Ramos (cell line): Measurements from ENCODE around the gene PIGW.

Experiments
- in situ Hi-C: fragments of 300-500 bp; cut with MboI; formaldehyde crosslinking; loops from one replicate; pipeline ENCODE4 v1.14.3; 2022; ENCODE audit warnings: low sequenced_read_pairs; ENCODE audit not compliant: unreplicated experiment

Gene PIGW

GRCh38 chr17:36544307-36545076 lies 9.7 kb downstream of the PIGW start, which contains the start of gene GGNBP2:
Gene GGNBP2, plus strand, starts transcription at chr17:36544919. Its CDS starts 806 bp downstream, at chr17:36545725.
- in situ Hi-C loops: no loop called here

GRCh38 chr17:36545077-36545464 lies 10.3 kb downstream of the PIGW start:
- in situ Hi-C loops: no loop called here

DNA sequence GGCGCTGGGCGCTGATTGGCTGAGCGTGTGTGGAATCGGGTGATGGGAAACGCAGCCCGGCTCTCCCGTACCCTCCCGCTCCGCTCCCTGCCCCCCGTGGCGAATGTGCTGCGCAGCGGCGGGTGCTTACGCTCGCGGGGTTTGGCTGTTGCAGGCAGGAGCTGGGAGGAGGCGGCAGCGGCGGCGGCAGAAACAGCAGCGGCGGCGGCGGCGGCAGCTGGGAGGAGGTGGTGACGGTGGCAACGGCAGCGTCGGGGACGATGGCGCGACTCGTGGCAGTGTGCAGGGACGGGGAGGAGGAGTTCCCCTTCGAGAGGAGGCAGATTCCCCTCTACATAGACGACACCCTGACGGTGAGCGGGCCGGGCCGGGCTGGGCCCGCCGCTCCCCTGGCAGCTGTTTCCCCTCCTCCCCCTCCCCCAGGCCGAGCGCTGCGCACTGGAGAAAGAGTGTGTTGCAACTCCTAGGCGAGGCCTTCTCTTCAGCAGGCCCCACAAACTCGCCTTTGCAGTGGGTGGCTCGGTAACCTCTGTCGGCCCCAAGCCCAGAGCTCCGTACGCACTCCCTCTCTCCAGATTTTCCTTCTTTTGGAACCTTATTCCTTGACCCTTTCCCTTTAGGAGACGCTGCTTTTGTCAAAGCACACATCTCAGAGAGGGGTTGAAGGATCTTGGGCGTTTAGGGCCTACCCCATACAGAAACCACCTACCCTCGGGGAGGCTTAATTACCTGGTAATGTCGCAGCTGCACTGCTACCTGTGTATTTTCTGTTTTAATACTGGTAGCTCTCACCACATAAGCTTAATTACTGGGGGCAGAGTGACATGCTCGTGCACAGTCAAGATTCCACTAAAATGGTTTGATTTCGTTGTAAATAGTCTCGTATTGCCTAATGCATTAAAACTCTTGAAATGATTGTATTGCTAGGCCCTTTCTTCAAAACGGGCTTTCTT lies 11.0 kb downstream of the PIGW start:
- in situ Hi-C loops: no loop called here

GRCh38 chr17:36546418-36547093 lies 11.8 kb downstream of the PIGW start:
- in situ Hi-C loops: no loop called here

GRCh38 chr17:36547776-36548175 lies 13.0 kb downstream of the PIGW start:
- in situ Hi-C loops: no loop called here

DNA sequence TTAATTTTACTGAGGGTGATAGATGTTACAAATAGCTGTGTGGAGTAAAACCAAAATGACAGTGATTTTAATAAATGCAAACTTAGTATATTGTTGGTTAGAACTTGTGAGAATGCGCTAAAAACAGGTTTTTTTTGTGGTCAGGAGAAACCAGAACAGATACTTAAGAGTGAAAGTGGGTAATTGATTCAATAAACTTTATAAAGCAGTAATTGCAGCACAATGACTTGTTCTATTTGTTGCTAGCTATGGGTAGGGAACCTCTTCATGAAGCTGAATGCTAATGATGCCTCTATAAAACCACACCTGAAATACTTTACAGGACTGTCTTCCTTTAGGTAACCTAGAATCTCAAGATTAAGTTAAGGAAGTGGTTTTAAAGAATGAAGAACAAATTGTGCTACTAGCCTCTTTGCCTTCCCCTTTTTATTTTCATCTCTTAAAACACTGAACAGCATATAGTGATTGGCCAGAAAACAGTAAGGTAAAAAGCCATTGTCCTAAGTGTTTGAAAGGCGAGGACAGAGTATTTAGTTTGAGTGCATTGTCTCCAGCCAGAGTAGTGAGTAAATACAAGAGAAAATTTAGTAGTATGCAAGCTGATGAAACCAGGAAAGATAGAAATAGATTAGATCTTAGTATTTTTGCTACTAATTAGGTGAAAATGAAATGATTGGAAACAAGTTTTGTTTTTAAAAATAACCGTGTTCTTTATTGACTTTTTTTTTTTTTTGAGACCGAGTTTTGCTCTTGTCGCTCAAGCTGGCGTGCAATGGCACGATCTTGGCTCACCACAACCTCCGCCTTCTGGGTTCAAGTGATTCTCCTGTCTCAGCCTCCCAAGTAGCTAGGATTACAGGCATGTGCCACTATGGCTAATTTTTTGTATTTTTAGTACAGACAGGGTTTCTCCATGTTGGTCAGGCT lies 16.0 kb downstream of the PIGW start:
- in situ Hi-C loops: no loop called here

GRCh38 chr17:36553459-36553858 lies 18.7 kb downstream of the PIGW start:
- in situ Hi-C loops: no loop called here

GRCh38 chr17:36566081-36566480 lies 31.3 kb downstream of the PIGW start:
- in situ Hi-C loops: no loop called here

DNA sequence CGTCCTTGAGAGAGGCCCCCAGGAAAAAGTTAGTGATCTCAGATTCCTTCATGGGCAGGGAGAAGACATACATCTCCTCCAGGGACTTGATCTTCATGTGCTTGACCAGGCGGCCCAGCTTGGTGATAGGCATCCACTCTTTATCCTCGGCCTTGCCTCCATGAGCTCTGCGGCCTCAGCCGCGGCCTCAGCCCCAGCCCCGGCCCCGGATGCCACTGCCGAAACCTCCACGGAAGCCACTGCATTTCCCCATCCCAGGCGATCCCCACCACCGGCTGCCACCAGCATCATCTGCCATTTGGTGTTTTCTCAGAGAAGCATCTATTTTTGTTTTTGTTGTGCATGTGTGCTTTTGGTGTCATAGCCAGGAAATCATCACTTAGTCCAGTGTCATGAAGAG lies 40.2 kb downstream of the PIGW start:
- in situ Hi-C loops: no loop called here

GRCh38 chr17:36576793-36577192 lies 42.0 kb downstream of the PIGW start:
- in situ Hi-C loops: no loop called here

DNA sequence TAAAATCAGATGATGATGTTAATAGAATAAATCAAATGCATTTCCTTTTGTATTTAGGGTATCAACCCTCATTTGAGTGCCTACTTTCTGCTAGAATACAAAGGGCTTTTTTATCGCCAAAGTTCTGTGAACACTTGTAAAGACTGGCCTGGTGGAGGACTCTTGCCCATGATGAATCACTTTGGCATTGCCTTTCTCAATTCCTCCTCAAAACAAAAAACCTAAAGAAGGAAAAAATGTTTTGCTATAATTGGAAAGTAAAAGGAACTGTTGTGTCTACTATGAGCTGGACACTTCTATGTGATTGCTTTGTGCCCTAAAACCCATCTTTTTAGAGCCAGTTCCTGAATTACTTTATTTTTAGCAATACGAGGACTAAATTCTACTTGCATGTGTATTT lies 43.9 kb downstream of the PIGW start:
- in situ Hi-C loops: no loop called here

- in situ Hi-C loops: no loop called here
Measured at GRCh38 chr17:36583787-36584186, 49.0 kb downstream of the PIGW start.

DNA sequence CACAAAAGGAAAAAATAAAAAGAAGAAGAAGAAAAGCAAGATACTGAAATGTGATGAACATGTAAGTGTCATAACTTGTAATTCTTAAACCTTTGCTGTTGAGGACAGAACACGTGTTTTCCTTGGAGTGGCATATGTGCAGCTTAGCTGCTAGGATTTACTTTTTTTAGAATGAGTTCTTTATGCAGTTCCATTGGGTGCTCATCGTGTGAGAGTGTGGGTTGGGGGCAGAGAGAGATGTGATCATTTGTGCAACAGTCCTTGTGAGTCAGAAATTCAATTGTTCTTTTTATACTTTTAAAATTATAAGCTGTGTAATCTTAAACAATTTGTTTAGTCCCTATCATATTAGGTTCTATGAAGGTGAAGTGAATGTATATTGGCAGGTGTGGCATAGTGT lies 51.4 kb downstream of the PIGW start:
- in situ Hi-C loops: no loop called here
